DOHH2 (cell line): Measurements from ENCODE around the gene FRMD4B.
A peak's percentile ranks its signal among the peaks of the same experiment; 100 is the strongest.

ENCODE experiments used
- H3F3A ChIP-seq: fragments of 200-600 bp; sonication (generic), shearing (Covaris generic); 2 replicates; pipeline ENCODE4 v1.6.0; 2016; ENCODE audit warnings: antibody characterized with exemption, mild to moderate bottlenecking; ENCODE audit not compliant: control insufficient read depth, insufficient read depth
- H3K27ac ChIP-seq: fragments of 200-600 bp; sonication (generic); 2 replicates; pipeline ENCODE4 v1.5.1; 2014; ENCODE audit warnings: low read depth, mild to moderate bottlenecking, low read length, moderate library complexity
- H3K27me3 ChIP-seq: fragments of 200-600 bp; sonication (generic); 2 replicates; pipeline ENCODE4 v1.6.1; 2014; ENCODE audit warnings: mild to moderate bottlenecking, low read length, mixed read lengths; ENCODE audit not compliant: control insufficient read depth
- H3K36me3 ChIP-seq: fragments of 200-600 bp; sonication (generic); 2 replicates; pipeline ENCODE4 v1.6.1; 2014; ENCODE audit warnings: mild to moderate bottlenecking, low read length, moderate library complexity, mixed read lengths; ENCODE audit not compliant: control insufficient read depth
- H3K4me1 ChIP-seq: fragments of 200-600 bp; sonication (generic); 2 replicates; pipeline ENCODE4 v1.6.1; 2014; ENCODE audit warnings: mild to moderate bottlenecking, low read length, mixed read lengths; ENCODE audit not compliant: control insufficient read depth
- H3K4me2 ChIP-seq: fragments of 200-600 bp; sonication (generic); 2 replicates; pipeline ENCODE4 v1.6.0; 2014; ENCODE audit warnings: mild to moderate bottlenecking, low read length, moderate library complexity
- H3K4me3 ChIP-seq: fragments of 200-600 bp; sonication (generic); 2 replicates; pipeline ENCODE4 v1.5.1; 2014; ENCODE audit warnings: mild to moderate bottlenecking, low read length, mixed read lengths
- H3K79me2 ChIP-seq: fragments of 200-600 bp; sonication (generic); 2 replicates; pipeline ENCODE4 v1.6.1; 2014; ENCODE audit warnings: mild to moderate bottlenecking, low read length, mixed read lengths; ENCODE audit not compliant: control insufficient read depth
- H3K9me2 ChIP-seq: fragments of 200-600 bp; sonication (generic); replicated peaks from 2 replicates; pipeline ENCODE4 v1.6.1; 2014; ENCODE audit warnings: mild to moderate bottlenecking, low read length, mixed read lengths; ENCODE audit not compliant: control insufficient read depth
- H3K9me3 ChIP-seq: fragments of 200-600 bp; sonication (generic); 2 replicates; pipeline ENCODE4 v1.6.1; 2014; ENCODE audit warnings: antibody characterized with exemption, low read length, mixed read lengths; ENCODE audit not compliant: control insufficient read depth, insufficient read depth
- H4K20me1 ChIP-seq: fragments of 200-600 bp; sonication (generic); 2 replicates; pipeline ENCODE4 v1.6.0; 2014; ENCODE audit warnings: low read depth, mild to moderate bottlenecking, antibody characterized with exemption, low read length, moderate library complexity; ENCODE audit not compliant: control insufficient read depth, insufficient read depth
- CTCF ChIP-seq: fragments of 200-600 bp; sonication (generic); IDR thresholded peaks from one replicate; pipeline ENCODE4 v1.5.1; 2014; ENCODE audit warnings: antibody characterized with exemption, mild to moderate bottlenecking, low read depth, low read length; ENCODE audit not compliant: poor library complexity, severe bottlenecking
- EZH2phosphoT487 ChIP-seq: fragments of 200-600 bp; sonication (generic); IDR thresholded peaks from 2 replicates; pipeline ENCODE4 v1.6.1; 2017; ENCODE audit warnings: borderline replicate concordance, mild to moderate bottlenecking, antibody characterized with exemption, low read length, moderate library complexity, mixed read lengths

Gene FRMD4B

GRCh38 chr3:69121950-69122349 lies 263.9 kb downstream of the FRMD4B start:
- Histone ChIP-seq H4K20me1 (no peaks in the 10 kb centered on the region), H3K9me2 (no peaks in the 10 kb centered on the region), H3K36me3 (no peaks in the 10 kb centered on the region), H3K4me1 (no peaks in the 10 kb centered on the region), H3K27me3 (peaks cover 18% of the 10 kb centered on the region), H3F3A (no peaks in the 10 kb centered on the region), H3K79me2 (no peaks in the 10 kb centered on the region), H3K9me3 (no peaks in the 10 kb centered on the region), H3K4me2 (no peak overlapping the region), H3K4me3 (no peak overlapping the region), H3K27ac (no peak overlapping the region)
- no peak for TF ChIP-seq EZH2phosphoT487

GRCh38 chr3:69121513-69121912 lies 264.4 kb downstream of the FRMD4B start:
- no peaks in the 10 kb centered on the region for H3K4me1 ChIP-seq
- no peaks in the 10 kb centered on the region for H3K9me3 ChIP-seq
- no peaks in the 10 kb centered on the region for H4K20me1 ChIP-seq
- no peak for TF ChIP-seq CTCF
- TF ChIP-seq EZH2phosphoT487, result no peak
- H3K4me3 ChIP-seq, result no peak overlapping the region
- no peak overlapping the region for H3K27ac ChIP-seq
- H3K36me3 ChIP-seq, result no peaks in the 10 kb centered on the region
- no peak overlapping the region for H3K4me2 ChIP-seq
- peaks cover 16% of the 10 kb centered on the region; the same call in 1 of the 2 replicates for H3K27me3 ChIP-seq
- no peaks in the 10 kb centered on the region for H3K79me2 ChIP-seq
- no peaks in the 10 kb centered on the region for H3K9me2 ChIP-seq
- no peaks in the 10 kb centered on the region for H3F3A ChIP-seq

GRCh38 chr3:69120879-69121464 lies 264.9 kb downstream of the FRMD4B start:
- no peak overlapping the region for H3K4me2 ChIP-seq

More at GRCh38 chr3:69120879-69121464, 264.9 kb downstream of the FRMD4B start:
- no peaks in the 10 kb centered on the region for H3F3A ChIP-seq
- H3K27me3 ChIP-seq, result peaks cover 11% of the 10 kb centered on the region; the same call in 1 of the 2 replicates
- no peaks in the 10 kb centered on the region for H3K79me2 ChIP-seq
- H3K4me3 ChIP-seq, result no peak overlapping the region
- no peaks in the 10 kb centered on the region for H3K9me3 ChIP-seq
- H4K20me1 ChIP-seq, result no peaks in the 10 kb centered on the region
- H3K36me3 ChIP-seq, result no peaks in the 10 kb centered on the region
- H3K9me2 ChIP-seq, result no peaks in the 10 kb centered on the region
- H3K4me1 ChIP-seq, result no peaks in the 10 kb centered on the region
- no peak overlapping the region for H3K27ac ChIP-seq
- TF ChIP-seq EZH2phosphoT487 (no peak), CTCF (peak; percentile 88)
